GM12878 (cell line): ENCODE results near the gene KPNA1. TPM values are rescaled to one million over a fixed set of nuclear protein-coding genes. Genes with fewer than 3 reads are reported as not detected.

Experiments used
- CBX5 ChIP-seq: sonication (generic); IDR thresholded peaks from 2 replicates; pipeline ENCODE4 v1.6.1; 2016; ENCODE audit warnings: low read depth, moderate library complexity, mild to moderate bottlenecking, inconsistent platforms
- CHD2 ChIP-seq: IDR thresholded peaks from 2 replicates; pipeline ENCODE4 v1.6.1; 2011; ENCODE audit warnings: low read depth, low read length, improper control_type of control experiment, borderline replicate concordance
- CREM ChIP-seq: IDR thresholded peaks from 2 replicates; pipeline ENCODE4 v1.6.1; 2014; ENCODE audit warnings: antibody characterized with exemption, low read depth
- IKZF2 ChIP-seq, 2 experiments: fragments of 450-650 bp; IDR thresholded peaks; 2 replicates each; pipeline ENCODE4 v1.6.1; 2017; ENCODE audit warnings: mild to moderate bottlenecking in 2 of 2, moderate library complexity in 2 of 2
- NFIC ChIP-seq: IDR thresholded peaks from 2 replicates; pipeline ENCODE4 v1.6.1; 2012; ENCODE audit warnings: low read depth, mild to moderate bottlenecking, inconsistent platforms, low read length, moderate library complexity
- NR2C2 ChIP-seq: IDR thresholded peaks from 2 replicates; pipeline ENCODE4 v1.6.1; 2011; ENCODE audit warnings: borderline replicate concordance, low read depth; ENCODE audit not compliant: control insufficient read depth, insufficient read length
- NRF1 ChIP-seq: conservative IDR thresholded peaks from 2 replicates; pipeline ENCODE4 v1.6.1; 2011; ENCODE audit warnings: mild to moderate bottlenecking, low read depth, low read length, improper control_type of control experiment
- POU2F2 ChIP-seq: IDR thresholded peaks from 3 replicates; pipeline ENCODE4 v1.6.1; 2011; ENCODE audit warnings: low read depth, mild to moderate bottlenecking, low read length, borderline replicate concordance
- RB1 ChIP-seq: fragments of 450-650 bp; formaldehyde crosslinking; IDR thresholded peaks from 2 replicates; pipeline ENCODE4 v1.6.1; 2017; ENCODE audit warnings: mild to moderate bottlenecking, borderline replicate concordance
- RELA ChIP-seq: fragments of 450-650 bp; IDR thresholded peaks from 2 replicates; pipeline ENCODE4 v1.8.0; 2014; ENCODE audit warnings: borderline replicate concordance; ENCODE audit not compliant: partially characterized antibody
- SP1 ChIP-seq: IDR thresholded peaks from one replicate; pipeline ENCODE4 v1.6.1; 2011; ENCODE audit warnings: low read depth, low read length
- SRF ChIP-seq, 2 experiments: IDR thresholded peaks; 2 replicates each; pipeline ENCODE4 v1.6.1; 2011; ENCODE audit warnings: low read depth in 2 of 2, low read length in 2 of 2, mild to moderate bottlenecking in 1 of 2, moderate library complexity in 1 of 2
- ZNF274 ChIP-seq: IDR thresholded peaks from one replicate; pipeline ENCODE4 v1.8.0; 2011; ENCODE audit not compliant: insufficient read length, insufficient read depth
- polyA plus RNA-seq, 11 experiments: library from polyadenylated mRNA; depleted of rRNA in 4 of 11; unstranded in 6 of 11; stranded (reverse) in 5 of 11; fragments of >200 nt; fragmentation: Nextera tagmentation in 4 of 11; fragmentation: Illumina TruSeq in 1 of 11; extraction: Ambion mirVana in 4 of 11; extraction: Trizol in 1 of 11; gene quantifications; 1 replicate in 1 of 11; 2 replicates in 10 of 11; pipeline versions ENCODE4 v1.2.1 to v1.2.3, GENCODE V29; 2011 to 2016; ENCODE audit warnings: inconsistent platforms in 2 of 11, missing spikeins in 2 of 11, low read depth in 1 of 11
- total RNA-seq, 4 experiments: library from RNA; depleted of rRNA in 3 of 4; stranded (reverse); fragments of >200 nt in 3 of 4; fragmentation: Illumina TruSeq in 1 of 4; extraction: Trizol in 1 of 4; gene quantifications; 2 replicates each; pipeline versions ENCODE4 v1.2.1 to v1.2.3, GENCODE V29; 2013 to 2021
- TF ChIP-seq, protein P1 (sequence below): fragments of 450-650 bp; IDR thresholded peaks from 2 replicates; pipeline ENCODE4 v1.6.1; 2017; ENCODE audit warnings: mild to moderate bottlenecking, moderate library complexity
- TF ChIP-seq, protein P2 (sequence below): fragments of 450-650 bp; IDR thresholded peaks from 2 replicates; pipeline ENCODE4 v1.6.1; 2014; ENCODE audit warnings: mild to moderate bottlenecking
- TF ChIP-seq, protein P3 (sequence below): fragments of 450-650 bp; IDR thresholded peaks from 2 replicates; pipeline ENCODE4 v1.6.1; 2017; ENCODE audit warnings: low read depth, mild to moderate bottlenecking, moderate library complexity
- TF ChIP-seq, protein P4 (sequence below): fragments of 450-650 bp; IDR thresholded peaks from 2 replicates; pipeline ENCODE4 v1.6.1; 2018; ENCODE audit warnings: borderline replicate concordance, mild to moderate bottlenecking; ENCODE audit not compliant: partially characterized antibody

Gene KPNA1
- total and polyA plus RNA-seq, 10 of the 15 experiments (the other 5 are each of a cell fraction or from before 2014, with no cell fraction given) = 8.5 to 52.7 (median 41.0) TPM

DNA sequence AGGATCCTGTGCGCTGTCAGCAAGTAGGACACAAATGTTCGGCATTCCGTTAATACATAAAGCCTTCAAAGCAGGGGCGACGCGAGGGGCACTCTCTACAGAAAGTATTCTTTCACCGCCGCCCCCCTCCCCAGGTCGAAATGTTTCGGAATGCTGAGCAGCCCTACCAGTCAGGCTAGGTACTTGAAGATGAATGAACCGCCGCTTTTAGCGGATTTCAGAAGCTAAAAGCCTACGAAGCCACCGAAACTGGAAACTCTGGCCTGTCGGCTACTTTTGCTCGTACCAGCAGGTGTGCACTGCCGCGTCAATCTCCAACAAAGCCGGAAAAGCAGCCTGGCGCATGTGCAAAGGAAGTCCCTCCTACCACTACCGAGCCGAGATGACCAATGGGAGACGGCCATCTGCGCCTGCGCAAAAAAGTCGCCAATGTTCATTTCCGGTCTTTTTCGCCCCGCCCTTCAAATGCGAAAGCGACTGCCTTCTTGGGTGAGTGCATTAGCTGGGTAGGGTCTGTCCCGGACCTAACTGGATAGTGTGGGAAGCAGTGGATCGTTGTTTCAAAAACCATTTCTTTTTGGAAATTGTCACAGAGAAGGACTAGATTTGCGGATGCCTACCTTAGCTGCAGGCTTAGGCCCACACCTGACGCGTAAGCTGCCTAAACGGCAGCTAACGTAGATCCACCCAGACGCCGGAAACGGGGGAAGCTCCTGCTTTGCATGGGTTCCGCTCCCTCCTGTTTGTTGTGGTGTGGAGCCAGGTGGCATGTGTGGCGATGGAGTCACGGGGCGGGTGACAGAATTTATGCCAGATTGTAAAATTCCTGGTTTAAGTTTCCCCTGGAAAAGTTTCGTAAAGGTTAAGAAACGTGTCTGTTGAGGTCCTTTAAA, 98.7 kb downstream of the KPNA1 start, which contains the start of gene WDR5B (continued):
- TF ChIP-seq, protein P1, sequence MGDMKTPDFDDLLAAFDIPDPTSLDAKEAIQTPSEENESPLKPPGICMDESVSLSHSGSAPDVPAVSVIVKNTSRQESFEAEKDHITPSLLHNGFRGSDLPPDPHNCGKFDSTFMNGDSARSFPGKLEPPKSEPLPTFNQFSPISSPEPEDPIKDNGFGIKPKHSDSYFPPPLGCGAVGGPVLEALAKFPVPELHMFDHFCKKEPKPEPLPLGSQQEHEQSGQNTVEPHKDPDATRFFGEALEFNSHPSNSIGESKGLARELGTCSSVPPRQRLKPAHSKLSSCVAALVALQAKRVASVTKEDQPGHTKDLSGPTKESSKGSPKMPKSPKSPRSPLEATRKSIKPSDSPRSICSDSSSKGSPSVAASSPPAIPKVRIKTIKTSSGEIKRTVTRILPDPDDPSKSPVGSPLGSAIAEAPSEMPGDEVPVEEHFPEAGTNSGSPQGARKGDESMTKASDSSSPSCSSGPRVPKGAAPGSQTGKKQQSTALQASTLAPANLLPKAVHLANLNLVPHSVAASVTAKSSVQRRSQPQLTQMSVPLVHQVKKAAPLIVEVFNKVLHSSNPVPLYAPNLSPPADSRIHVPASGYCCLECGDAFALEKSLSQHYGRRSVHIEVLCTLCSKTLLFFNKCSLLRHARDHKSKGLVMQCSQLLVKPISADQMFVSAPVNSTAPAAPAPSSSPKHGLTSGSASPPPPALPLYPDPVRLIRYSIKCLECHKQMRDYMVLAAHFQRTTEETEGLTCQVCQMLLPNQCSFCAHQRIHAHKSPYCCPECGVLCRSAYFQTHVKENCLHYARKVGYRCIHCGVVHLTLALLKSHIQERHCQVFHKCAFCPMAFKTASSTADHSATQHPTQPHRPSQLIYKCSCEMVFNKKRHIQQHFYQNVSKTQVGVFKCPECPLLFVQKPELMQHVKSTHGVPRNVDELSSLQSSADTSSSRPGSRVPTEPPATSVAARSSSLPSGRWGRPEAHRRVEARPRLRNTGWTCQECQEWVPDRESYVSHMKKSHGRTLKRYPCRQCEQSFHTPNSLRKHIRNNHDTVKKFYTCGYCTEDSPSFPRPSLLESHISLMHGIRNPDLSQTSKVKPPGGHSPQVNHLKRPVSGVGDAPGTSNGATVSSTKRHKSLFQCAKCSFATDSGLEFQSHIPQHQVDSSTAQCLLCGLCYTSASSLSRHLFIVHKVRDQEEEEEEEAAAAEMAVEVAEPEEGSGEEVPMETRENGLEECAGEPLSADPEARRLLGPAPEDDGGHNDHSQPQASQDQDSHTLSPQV = no peak
- TF ChIP-seq NFIC (peak; percentile 59; the same call in 1 of the 2 replicates), POU2F2 (peak; percentile 99), CREM (peak; percentile 58; the same call in 1 of the 2 replicates), SP1 (peak; percentile 60), ZNF274 (no peak), CHD2 (peak; percentile 56), NR2C2 (no peak), SRF (IDR thresholded peaks at IDR 0.05; ENCODE audit: low read depth in 2 of 2, low read length in 2 of 2) (no peak), RB1 (peak; percentile 54; the same call in 1 of the 2 replicates), CBX5 (peak; percentile 37; the same call in 1 of the 2 replicates), RELA (peak; percentile 64), NRF1 (peak; percentile 92), IKZF2 (IDR thresholded peaks at IDR 0.05) (peak; percentile 83 to 85)
- TF ChIP-seq, protein P2, sequence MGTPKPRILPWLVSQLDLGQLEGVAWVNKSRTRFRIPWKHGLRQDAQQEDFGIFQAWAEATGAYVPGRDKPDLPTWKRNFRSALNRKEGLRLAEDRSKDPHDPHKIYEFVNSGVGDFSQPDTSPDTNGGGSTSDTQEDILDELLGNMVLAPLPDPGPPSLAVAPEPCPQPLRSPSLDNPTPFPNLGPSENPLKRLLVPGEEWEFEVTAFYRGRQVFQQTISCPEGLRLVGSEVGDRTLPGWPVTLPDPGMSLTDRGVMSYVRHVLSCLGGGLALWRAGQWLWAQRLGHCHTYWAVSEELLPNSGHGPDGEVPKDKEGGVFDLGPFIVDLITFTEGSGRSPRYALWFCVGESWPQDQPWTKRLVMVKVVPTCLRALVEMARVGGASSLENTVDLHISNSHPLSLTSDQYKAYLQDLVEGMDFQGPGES = no peak
- TF ChIP-seq, protein P3, sequence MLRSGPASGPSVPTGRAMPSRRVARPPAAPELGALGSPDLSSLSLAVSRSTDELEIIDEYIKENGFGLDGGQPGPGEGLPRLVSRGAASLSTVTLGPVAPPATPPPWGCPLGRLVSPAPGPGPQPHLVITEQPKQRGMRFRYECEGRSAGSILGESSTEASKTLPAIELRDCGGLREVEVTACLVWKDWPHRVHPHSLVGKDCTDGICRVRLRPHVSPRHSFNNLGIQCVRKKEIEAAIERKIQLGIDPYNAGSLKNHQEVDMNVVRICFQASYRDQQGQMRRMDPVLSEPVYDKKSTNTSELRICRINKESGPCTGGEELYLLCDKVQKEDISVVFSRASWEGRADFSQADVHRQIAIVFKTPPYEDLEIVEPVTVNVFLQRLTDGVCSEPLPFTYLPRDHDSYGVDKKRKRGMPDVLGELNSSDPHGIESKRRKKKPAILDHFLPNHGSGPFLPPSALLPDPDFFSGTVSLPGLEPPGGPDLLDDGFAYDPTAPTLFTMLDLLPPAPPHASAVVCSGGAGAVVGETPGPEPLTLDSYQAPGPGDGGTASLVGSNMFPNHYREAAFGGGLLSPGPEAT = peak; percentile 88; the same call in 1 of the 2 replicates
- TF ChIP-seq, protein P4, sequence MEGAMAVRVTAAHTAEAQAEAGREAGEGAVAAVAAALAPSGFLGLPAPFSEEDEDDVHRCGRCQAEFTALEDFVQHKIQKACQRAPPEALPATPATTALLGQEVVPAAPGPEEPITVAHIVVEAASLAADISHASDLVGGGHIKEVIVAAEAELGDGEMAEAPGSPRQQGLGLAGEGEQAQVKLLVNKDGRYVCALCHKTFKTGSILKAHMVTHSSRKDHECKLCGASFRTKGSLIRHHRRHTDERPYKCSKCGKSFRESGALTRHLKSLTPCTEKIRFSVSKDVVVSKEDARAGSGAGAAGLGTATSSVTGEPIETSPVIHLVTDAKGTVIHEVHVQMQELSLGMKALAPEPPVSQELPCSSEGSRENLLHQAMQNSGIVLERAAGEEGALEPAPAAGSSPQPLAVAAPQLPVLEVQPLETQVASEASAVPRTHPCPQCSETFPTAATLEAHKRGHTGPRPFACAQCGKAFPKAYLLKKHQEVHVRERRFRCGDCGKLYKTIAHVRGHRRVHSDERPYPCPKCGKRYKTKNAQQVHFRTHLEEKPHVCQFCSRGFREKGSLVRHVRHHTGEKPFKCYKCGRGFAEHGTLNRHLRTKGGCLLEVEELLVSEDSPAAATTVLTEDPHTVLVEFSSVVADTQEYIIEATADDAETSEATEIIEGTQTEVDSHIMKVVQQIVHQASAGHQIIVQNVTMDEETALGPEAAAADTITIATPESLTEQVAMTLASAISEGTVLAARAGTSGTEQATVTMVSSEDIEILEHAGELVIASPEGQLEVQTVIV = peak; percentile 68
